SK-N-SH treated with all-trans-retinoic acid at 6 μM for 48 hours (cell line): ENCODE results near the gene RNASET2.
"Not testable (repeated sequence)": the region's sequence is repeated elsewhere in the genome, so short reads cannot be mapped to it uniquely, and the experiment has no call there.

Experiments
- ATAC-seq: fragments of 200-7000 bp; cut with Tn5 transposase; 3 replicates; pipeline ENCODE4 v1.9.1; 2020; ENCODE audit warnings: mild to moderate bottlenecking, moderate library complexity
- ARNTL ChIP-seq: fragments of 450-650 bp; formaldehyde crosslinking; IDR thresholded peaks from 2 replicates; pipeline ENCODE4 v1.5.0; 2020; ENCODE audit warnings: low read depth, mild to moderate bottlenecking, moderate library complexity, borderline replicate concordance
- BACH2 ChIP-seq: fragments of 250-450 bp; sonication (Bioruptor Pico); IDR thresholded peaks from 2 replicates; pipeline ENCODE4 v1.9.0; 2021; ENCODE audit warnings: mild to moderate bottlenecking, borderline replicate concordance
- CSDC2 ChIP-seq: fragments of 250-450 bp; sonication (Bioruptor Pico); IDR thresholded peaks from 2 replicates; pipeline ENCODE4 v1.5.0; 2020; ENCODE audit warnings: mild to moderate bottlenecking, moderate library complexity
- GLIS3 ChIP-seq: fragments of 250-450 bp; sonication (Bioruptor Pico); IDR thresholded peaks from 2 replicates; pipeline ENCODE4 v1.5.0; 2020; ENCODE audit warnings: mild to moderate bottlenecking, moderate library complexity
- OSR1 ChIP-seq: fragments of 250-450 bp; sonication (Bioruptor Pico); IDR thresholded peaks from 2 replicates; pipeline ENCODE4 v1.8.0; 2022; ENCODE audit warnings: moderate library complexity, mild to moderate bottlenecking, inconsistent platforms
- RARB ChIP-seq: fragments of 250-450 bp; sonication (Bioruptor Pico); IDR thresholded peaks from 2 replicates; pipeline ENCODE4 v1.8.0; 2021; ENCODE audit warnings: mild to moderate bottlenecking, moderate library complexity
- TCF4 ChIP-seq: fragments of 250-450 bp; sonication (Bioruptor Pico); IDR thresholded peaks from 2 replicates; pipeline ENCODE4 v1.8.0; 2021; ENCODE audit warnings: mild to moderate bottlenecking, moderate library complexity, borderline replicate concordance
- ZC3H10 ChIP-seq: fragments of 250-450 bp; sonication (Bioruptor Pico); IDR thresholded peaks from 2 replicates; pipeline ENCODE4 v1.5.1; 2021; ENCODE audit warnings: mild to moderate bottlenecking, moderate library complexity
- ZFP3 ChIP-seq: fragments of 250-450 bp; sonication (Bioruptor Pico); IDR thresholded peaks from 2 replicates; pipeline ENCODE4 v1.5.0; 2020; ENCODE audit warnings: mild to moderate bottlenecking, moderate library complexity
- ZFP30 ChIP-seq: fragments of 450-650 bp; formaldehyde crosslinking; IDR thresholded peaks from 2 replicates; pipeline ENCODE4 v1.5.0; 2022; ENCODE audit warnings: mild to moderate bottlenecking, moderate library complexity
- ZNF565 ChIP-seq: fragments of 450-650 bp; formaldehyde crosslinking; conservative IDR thresholded peaks from 2 replicates; pipeline ENCODE4 v1.5.0; 2020; ENCODE audit warnings: low read depth, mild to moderate bottlenecking, moderate library complexity
- ZNF8 ChIP-seq: fragments of 450-650 bp; formaldehyde crosslinking; IDR thresholded peaks from 2 replicates; pipeline ENCODE4 v1.5.0; 2020; ENCODE audit warnings: mild to moderate bottlenecking, moderate library complexity
- TF ChIP-seq, protein P1 (sequence below): fragments of 250-450 bp; sonication (Bioruptor Pico); IDR thresholded peaks from 2 replicates; pipeline ENCODE4 v1.8.0; 2020; ENCODE audit warnings: mild to moderate bottlenecking, moderate library complexity, borderline replicate concordance
- TF ChIP-seq, protein P2 (sequence below): fragments of 250-450 bp; sonication (Bioruptor Pico); IDR thresholded peaks from 2 replicates; pipeline ENCODE4 v1.5.0; 2020; ENCODE audit warnings: mild to moderate bottlenecking, moderate library complexity
- TF ChIP-seq, protein P3 (sequence below): fragments of 250-450 bp; sonication (Bioruptor Pico); IDR thresholded peaks from 2 replicates; pipeline ENCODE4 v1.5.1; 2021; ENCODE audit warnings: mild to moderate bottlenecking, moderate library complexity
- TF ChIP-seq, protein P4 (sequence below): fragments of 250-450 bp; sonication (Bioruptor Pico); IDR thresholded peaks from 2 replicates; pipeline ENCODE4 v1.8.0; 2021; ENCODE audit warnings: low read depth, mild to moderate bottlenecking, moderate library complexity, borderline replicate concordance

The RNASET2 gene

DNA sequence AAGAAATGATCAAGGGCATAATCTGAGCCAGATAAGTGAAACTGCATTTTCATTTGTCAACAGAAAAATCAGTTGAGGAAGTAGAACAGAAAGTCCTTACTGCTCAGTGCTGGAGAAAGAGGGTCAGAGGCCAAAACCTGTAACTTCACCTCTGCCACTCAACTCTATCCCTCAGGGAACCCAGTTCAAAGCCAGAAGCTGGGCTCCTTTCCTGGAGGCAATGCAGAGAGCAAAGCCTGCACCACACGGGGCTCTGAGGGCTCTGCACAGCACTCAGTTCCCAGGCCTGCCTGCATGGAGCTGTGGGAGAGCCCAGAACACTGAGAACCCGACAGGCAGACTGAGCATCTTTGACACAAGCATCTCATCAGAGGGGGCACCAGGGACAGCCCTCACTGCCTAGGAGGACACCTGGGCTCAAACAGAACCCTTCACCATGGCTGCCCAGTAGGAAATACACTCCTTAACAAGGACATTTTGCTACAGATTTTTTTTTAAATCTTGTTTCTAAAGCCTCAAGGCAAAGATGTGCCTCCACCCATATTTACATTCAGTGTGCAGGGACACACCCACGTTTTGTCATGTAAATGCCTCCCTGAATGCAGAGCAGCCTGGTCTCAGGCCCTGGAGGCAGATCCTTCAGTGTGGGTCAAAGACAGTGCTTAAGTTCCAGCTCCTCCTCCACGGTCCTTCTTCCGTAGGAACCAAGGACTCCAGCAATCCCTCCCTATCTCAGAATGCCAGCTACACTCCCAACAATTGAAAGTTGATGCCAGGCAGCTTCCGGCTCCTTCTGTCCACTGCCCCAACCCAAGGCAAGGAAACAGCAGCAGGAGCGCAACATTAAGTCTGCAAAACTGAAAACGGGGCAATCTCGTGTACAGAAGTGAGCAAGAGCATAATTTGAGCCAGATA is 6.6 kb downstream of the RNASET2 start:
- no peak for TF ChIP-seq TCF4 (CRISPR knock-in tag)
- TF ChIP-seq BACH2 (CRISPR knock-in tag): no peak
- TF ChIP-seq, protein P1, sequence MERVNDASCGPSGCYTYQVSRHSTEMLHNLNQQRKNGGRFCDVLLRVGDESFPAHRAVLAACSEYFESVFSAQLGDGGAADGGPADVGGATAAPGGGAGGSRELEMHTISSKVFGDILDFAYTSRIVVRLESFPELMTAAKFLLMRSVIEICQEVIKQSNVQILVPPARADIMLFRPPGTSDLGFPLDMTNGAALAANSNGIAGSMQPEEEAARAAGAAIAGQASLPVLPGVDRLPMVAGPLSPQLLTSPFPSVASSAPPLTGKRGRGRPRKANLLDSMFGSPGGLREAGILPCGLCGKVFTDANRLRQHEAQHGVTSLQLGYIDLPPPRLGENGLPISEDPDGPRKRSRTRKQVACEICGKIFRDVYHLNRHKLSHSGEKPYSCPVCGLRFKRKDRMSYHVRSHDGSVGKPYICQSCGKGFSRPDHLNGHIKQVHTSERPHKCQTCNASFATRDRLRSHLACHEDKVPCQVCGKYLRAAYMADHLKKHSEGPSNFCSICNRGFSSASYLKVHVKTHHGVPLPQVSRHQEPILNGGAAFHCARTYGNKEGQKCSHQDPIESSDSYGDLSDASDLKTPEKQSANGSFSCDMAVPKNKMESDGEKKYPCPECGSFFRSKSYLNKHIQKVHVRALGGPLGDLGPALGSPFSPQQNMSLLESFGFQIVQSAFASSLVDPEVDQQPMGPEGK (CRISPR knock-in tag): no peak
- TF ChIP-seq OSR1 (CRISPR knock-in tag): no peak
- TF ChIP-seq ARNTL (CRISPR knock-in tag): no peak
- TF ChIP-seq CSDC2: no peak
- TF ChIP-seq, protein P2, sequence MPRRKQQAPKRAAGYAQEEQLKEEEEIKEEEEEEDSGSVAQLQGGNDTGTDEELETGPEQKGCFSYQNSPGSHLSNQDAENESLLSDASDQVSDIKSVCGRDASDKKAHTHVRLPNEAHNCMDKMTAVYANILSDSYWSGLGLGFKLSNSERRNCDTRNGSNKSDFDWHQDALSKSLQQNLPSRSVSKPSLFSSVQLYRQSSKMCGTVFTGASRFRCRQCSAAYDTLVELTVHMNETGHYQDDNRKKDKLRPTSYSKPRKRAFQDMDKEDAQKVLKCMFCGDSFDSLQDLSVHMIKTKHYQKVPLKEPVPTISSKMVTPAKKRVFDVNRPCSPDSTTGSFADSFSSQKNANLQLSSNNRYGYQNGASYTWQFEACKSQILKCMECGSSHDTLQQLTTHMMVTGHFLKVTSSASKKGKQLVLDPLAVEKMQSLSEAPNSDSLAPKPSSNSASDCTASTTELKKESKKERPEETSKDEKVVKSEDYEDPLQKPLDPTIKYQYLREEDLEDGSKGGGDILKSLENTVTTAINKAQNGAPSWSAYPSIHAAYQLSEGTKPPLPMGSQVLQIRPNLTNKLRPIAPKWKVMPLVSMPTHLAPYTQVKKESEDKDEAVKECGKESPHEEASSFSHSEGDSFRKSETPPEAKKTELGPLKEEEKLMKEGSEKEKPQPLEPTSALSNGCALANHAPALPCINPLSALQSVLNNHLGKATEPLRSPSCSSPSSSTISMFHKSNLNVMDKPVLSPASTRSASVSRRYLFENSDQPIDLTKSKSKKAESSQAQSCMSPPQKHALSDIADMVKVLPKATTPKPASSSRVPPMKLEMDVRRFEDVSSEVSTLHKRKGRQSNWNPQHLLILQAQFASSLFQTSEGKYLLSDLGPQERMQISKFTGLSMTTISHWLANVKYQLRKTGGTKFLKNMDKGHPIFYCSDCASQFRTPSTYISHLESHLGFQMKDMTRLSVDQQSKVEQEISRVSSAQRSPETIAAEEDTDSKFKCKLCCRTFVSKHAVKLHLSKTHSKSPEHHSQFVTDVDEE (CRISPR knock-in tag): no peak
- no peak for TF ChIP-seq ZNF565 (CRISPR knock-in tag)
- no peak for ATAC-seq

DNA sequence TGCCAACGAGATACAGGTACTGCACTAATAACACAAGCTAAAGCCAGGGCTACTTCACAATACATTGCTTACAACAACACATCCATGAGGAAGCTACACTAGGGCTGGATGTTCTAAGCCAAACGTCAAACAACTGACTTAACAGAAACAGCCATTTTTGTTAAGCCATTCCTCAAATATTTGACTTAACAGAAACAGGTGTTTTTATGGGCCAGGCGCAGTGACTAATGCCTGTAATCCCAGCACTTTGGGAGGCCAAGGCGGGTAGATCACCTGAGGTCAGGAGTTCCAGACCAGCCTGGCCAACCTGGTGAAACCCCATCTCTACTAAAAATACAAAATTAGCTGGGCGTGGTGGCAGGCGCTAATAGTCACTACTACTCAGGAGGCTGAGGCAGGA is 7.6 kb downstream of the RNASET2 start:
- ATAC-seq: not testable (repeated sequence)

DNA sequence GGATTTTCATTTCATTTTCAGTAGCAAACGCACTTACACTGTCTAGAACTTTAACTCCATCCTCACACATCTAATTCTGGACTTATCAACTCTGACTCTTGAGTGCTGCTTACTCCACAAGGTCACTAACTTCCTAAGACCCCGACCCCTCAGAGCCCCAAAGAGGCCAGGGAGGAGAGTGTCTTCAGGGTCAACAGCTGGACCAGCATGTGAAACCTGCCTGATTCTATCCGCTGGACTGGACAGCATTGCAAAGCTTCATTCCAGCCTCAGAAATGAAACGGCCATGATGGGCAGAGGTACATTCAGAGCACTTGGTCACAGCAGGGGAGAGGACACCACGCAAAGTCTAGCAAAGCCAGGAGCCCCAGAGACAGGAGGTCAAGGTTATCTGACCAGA is 9.1 kb downstream of the RNASET2 start:
- no peak for ATAC-seq
- TF ChIP-seq ZC3H10 (CRISPR knock-in tag): no peak
- TF ChIP-seq, protein P3, sequence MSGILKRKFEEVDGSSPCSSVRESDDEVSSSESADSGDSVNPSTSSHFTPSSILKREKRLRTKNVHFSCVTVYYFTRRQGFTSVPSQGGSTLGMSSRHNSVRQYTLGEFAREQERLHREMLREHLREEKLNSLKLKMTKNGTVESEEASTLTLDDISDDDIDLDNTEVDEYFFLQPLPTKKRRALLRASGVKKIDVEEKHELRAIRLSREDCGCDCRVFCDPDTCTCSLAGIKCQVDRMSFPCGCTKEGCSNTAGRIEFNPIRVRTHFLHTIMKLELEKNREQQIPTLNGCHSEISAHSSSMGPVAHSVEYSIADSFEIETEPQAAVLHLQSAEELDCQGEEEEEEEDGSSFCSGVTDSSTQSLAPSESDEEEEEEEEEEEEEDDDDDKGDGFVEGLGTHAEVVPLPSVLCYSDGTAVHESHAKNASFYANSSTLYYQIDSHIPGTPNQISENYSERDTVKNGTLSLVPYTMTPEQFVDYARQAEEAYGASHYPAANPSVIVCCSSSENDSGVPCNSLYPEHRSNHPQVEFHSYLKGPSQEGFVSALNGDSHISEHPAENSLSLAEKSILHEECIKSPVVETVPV (CRISPR knock-in tag): no peak
- no peak for TF ChIP-seq ZNF8 (CRISPR knock-in tag)
- TF ChIP-seq, protein P4, sequence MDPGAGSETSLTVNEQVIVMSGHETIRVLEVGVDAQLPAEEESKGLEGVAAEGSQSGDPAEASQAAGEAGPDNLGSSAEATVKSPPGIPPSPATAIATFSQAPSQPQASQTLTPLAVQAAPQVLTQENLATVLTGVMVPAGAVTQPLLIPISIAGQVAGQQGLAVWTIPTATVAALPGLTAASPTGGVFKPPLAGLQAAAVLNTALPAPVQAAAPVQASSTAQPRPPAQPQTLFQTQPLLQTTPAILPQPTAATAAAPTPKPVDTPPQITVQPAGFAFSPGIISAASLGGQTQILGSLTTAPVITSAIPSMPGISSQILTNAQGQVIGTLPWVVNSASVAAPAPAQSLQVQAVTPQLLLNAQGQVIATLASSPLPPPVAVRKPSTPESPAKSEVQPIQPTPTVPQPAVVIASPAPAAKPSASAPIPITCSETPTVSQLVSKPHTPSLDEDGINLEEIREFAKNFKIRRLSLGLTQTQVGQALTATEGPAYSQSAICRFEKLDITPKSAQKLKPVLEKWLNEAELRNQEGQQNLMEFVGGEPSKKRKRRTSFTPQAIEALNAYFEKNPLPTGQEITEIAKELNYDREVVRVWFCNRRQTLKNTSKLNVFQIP: no peak
- TF ChIP-seq ZFP30 (CRISPR knock-in tag): no peak
- no peak for TF ChIP-seq OSR1 (CRISPR knock-in tag)
- TF ChIP-seq RARB (CRISPR knock-in tag): no peak
- TF ChIP-seq ZNF565 (CRISPR knock-in tag): no peak
- TF ChIP-seq TCF4 (CRISPR knock-in tag): no peak
- TF ChIP-seq, all 23 proteins: peak for 0

DNA sequence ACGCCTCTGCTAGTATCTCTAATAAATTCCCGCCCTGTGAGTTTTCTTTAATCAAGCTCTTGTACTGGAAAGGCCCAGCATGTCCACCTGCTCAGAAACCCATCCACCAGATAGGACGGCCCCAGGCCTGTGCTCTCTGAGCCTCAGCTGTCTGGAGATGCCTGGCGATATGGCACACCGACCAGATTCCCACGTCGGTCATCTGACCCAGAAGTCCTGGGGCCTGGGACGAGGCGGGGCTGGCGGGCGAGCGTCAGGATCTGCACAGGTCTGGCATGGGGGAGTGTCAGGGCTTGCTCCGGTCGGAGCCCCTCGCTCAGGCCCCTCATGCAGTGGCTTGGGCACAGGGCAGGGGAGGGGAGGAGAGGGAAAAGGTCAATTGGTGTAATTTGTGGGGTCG is 10.2 kb downstream of the RNASET2 start:
- no peak for ATAC-seq
- TF ChIP-seq ZFP3 (CRISPR knock-in tag) (no peak), ZNF565 (CRISPR knock-in tag) (no peak), ZNF8 (CRISPR knock-in tag) (no peak), GLIS3 (CRISPR knock-in tag) (no peak), OSR1 (CRISPR knock-in tag) (no peak), TCF4 (CRISPR knock-in tag) (no peak)
- TF ChIP-seq, protein P2 (CRISPR knock-in tag): no peak
- TF ChIP-seq, all 23 proteins: peak for 0
